Right lobe of liver (tissue), 6 donors: ENCODE data around the gene SLC8A2. TPM values are rescaled to one million over a fixed set of nuclear protein-coding genes. Genes with fewer than 3 reads are reported as not detected.

Experiments used
- ATAC-seq, 4 donors: fragments of 200-7000 bp; cut with Tn5 transposase; one replicate each; pipeline ENCODE4 v1.9.1; 2020; ENCODE audit warnings: mild to moderate bottlenecking in 4 of 4, moderate library complexity in 4 of 4
- DNase-seq, 3 donors: peaks; one replicate each; pipeline ENCODE4 v3.0.0-alpha.2; 2020
- H3K27ac ChIP-seq, 3 donors: fragments of 200-600 bp; one replicate each; pipeline ENCODE4 v1.8.0; 2022
- H3K27me3 ChIP-seq, 2 donors: fragments of 200-600 bp; one replicate each; pipeline ENCODE4 v1.8.0; 2022
- H3K36me3 ChIP-seq, 4 donors: fragments of 200-600 bp; sonication (generic) in 1 of 4; one replicate each; pipeline versions ENCODE4 v1.5.1 to v1.8.0; 2017 to 2022; ENCODE audit warnings: control low read depth in 1 of 4
- H3K4me1 ChIP-seq, 4 donors: fragments of 200-600 bp; sonication (generic) in 1 of 4; one replicate each; pipeline versions ENCODE4 v1.5.1 to v1.8.0; 2017 to 2022; ENCODE audit warnings: control low read depth in 1 of 4
- H3K4me3 ChIP-seq, 3 donors: fragments of 200-600 bp; one replicate each; pipeline ENCODE4 v1.8.0; 2022
- H3K9me3 ChIP-seq, 4 donors: fragments of 200-600 bp; sonication (generic) in 1 of 4; one replicate each; pipeline versions ENCODE4 v1.5.1 to v1.8.0; 2017 to 2022; ENCODE audit warnings: control low read depth in 1 of 4
- POLR2A ChIP-seq: fragments of 450-650 bp; IDR thresholded peaks from one replicate; pipeline ENCODE4 v1.6.1; 2017; ENCODE audit warnings: antibody characterized with exemption, mild to moderate bottlenecking
- WGBS: methylation state at CpG from one replicate; pipeline ENCODE4 v1.1.6; 2018; ENCODE audit warnings: low coverage, low lambda C conversion rate; ENCODE audit not compliant: insufficient coverage; ENCODE audit errors: missing lambda C conversion rate; 5-methylcytosine and 5-hydroxymethylcytosine counted together
- intact Hi-C, 2 donors: fragments of 100-400 bp; cut with DNase I; formaldehyde crosslinking; loops; one replicate each; pipeline versions ENCODE4 v1.11.2 to v1.14.1; 2022
- total RNA-seq, 6 experiments: library from RNA; depleted of rRNA in 2 of 6; stranded (reverse); fragments of >200 nt in 2 of 6; fragmentation: NEBNext Ultra II Directional in 3 of 6; extraction: Animal tissue kit (Norgen Biotek cat#: 25700) in 3 of 6; gene quantifications; one replicate each; pipeline versions ENCODE4 v1.1.0 to v1.2.4, GENCODE V29; 2016 to 2023
- TF ChIP-seq, protein P1 (sequence below), 4 donors: fragments of 200-600 bp in 3 of 4; fragments of 450-650 bp in 1 of 4; IDR thresholded peaks; one replicate each; pipeline versions ENCODE4 v1.5.1 to v1.8.0; 2016 to 2022; ENCODE audit warnings: antibody characterized with exemption in 4 of 4, mild to moderate bottlenecking in 2 of 4
- donor health status: DM: no; HTN: yes; CAD: no.
- donor health status: DM: no; HTN: no; CAD: no.
- donor health status: DM: no; HTN: no; CAD: no.
- donor health status: DM: no; HTN: yes; CAD: no.
- donor health status: DM: no; HTN: yes; CAD: no.

SLC8A2 gene
- total RNA-seq, 6 experiments from 2014 or later: 0.13 TPM; not detected in 5

DNA sequence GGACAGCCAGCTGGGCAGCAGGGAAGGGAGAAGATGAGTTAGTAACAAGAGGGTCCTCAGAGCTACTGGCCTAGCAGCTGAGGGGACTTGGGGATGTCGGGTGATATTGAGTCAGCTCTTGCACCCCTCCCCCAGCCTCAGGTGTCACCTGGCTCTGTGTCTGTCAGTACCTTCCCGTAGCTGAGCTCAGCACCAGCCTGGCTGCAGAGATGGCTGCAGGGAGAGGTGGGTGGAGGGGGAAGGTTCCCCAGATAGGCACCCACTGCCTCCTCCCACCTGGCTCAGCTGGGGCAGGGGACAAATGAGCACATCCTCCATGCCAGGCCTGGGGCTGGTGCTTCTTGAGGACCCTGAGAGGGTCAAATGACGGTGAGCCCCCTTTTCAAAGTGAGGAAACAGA lies 19.2 kb upstream of the SLC8A2 start:
- no peak for DNase-seq
- Histone ChIP-seq H3K4me3 (no peak overlapping the region), H3K36me3 (peaks cover 0 to 50% (median 7%) of the 10 kb centered on the region in 4 donors)

DNA sequence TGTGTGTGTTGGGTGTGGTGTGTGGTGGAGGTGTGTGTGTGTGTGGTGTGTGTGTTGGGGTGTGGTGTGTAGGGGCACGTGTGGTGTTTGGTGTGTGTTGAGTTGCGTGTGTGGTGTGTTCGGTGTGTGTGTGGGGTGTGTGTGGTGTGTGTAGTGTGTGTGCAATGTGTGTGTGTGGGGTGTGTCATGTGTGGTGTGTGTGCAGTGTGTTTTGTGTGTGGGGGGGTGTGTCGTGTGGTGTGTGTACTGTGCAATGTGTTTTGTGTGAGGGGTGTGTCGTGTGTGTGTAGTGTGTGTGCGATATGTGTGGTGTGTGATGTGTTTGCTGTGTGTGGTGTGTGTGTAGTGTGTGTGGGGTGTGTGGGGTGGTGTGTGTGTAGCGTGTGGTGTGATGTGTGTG lies 18.3 kb upstream of the SLC8A2 start:
- Histone ChIP-seq H3K27ac (no peak overlapping the region), H3K27me3 (no peaks in the 10 kb centered on the region), H3K9me3 (no peaks in the 10 kb centered on the region), H3K36me3 (peaks cover 0 to 46% (median 7%) of the 10 kb centered on the region in 4 donors), H3K4me1 (no peaks in the 10 kb centered on the region), H3K4me3 (no peak overlapping the region)
- intact Hi-C loops: no loop called here
- ATAC-seq: no peak
- no peak for DNase-seq
- WGBS: 87% methylated on average over 7 of the region's 7 CpGs
- TF ChIP-seq POLR2A: no peak
- TF ChIP-seq, protein P1, sequence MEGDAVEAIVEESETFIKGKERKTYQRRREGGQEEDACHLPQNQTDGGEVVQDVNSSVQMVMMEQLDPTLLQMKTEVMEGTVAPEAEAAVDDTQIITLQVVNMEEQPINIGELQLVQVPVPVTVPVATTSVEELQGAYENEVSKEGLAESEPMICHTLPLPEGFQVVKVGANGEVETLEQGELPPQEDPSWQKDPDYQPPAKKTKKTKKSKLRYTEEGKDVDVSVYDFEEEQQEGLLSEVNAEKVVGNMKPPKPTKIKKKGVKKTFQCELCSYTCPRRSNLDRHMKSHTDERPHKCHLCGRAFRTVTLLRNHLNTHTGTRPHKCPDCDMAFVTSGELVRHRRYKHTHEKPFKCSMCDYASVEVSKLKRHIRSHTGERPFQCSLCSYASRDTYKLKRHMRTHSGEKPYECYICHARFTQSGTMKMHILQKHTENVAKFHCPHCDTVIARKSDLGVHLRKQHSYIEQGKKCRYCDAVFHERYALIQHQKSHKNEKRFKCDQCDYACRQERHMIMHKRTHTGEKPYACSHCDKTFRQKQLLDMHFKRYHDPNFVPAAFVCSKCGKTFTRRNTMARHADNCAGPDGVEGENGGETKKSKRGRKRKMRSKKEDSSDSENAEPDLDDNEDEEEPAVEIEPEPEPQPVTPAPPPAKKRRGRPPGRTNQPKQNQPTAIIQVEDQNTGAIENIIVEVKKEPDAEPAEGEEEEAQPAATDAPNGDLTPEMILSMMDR (IDR thresholded peaks at IDR 0.05): no peak

More for the DNA sequence above, 19.2 kb upstream of the SLC8A2 start:
- Histone ChIP-seq H3K27ac (no peak overlapping the region), H3K4me1 (no peaks in the 10 kb centered on the region), H3K9me3 (no peaks in the 10 kb centered on the region), H3K27me3 (no peaks in the 10 kb centered on the region)
- no CpG with 5 or more reads among the region's 3 CpGs for whole genome bisulfite sequencing
- intact Hi-C loops: no loop called here
- ATAC-seq: no peak
- no peak for TF ChIP-seq POLR2A
- TF ChIP-seq, protein P1 (IDR thresholded peaks at IDR 0.05): no peak

DNA sequence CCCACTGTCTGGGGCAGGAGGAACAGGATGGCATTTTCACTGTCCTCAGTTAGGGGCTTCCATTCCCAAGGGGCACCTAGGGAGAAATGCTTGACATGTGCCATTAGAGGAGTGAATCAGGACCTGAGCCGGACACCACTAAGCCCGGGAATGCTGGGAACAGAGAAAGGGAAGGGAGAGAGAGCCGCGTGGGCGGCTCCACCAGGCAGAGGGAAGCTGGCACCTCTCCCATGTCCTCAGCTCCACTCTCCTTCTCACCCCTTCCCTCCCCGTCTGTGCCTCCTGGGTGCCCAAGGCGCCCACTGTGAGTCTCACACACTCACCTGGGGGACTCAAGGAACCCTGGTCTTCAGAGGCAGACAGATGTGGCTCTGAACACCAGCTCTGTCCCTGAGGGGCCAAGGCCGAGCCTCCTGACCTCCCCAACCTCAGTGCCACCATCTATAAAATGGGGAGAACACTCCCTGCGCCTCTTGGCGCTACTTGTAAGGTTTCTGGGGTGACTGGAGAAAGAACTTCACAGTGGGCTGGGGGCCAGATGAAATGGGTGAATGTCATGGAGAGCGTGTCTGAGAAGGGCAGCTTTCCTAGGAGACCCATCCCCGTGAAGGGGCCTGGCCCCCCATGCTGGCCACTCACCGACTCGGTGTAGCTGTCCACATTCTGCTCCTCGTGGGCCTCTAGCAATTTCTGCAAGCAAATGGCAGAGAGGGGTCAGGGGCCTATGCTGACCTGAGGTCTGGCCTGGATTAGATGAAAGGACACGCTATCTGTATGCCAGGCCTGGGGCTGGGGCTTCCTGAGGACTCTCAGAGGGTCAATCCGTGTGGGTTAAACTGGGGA lies 17.6 kb upstream of the SLC8A2 start:
- TF ChIP-seq, protein P1 (IDR thresholded peaks at IDR 0.05): no peak
- no peak for TF ChIP-seq POLR2A
- intact Hi-C loops: no loop called here
- Histone ChIP-seq H3K36me3 (peaks cover 0 to 46% (median 7%) of the 10 kb centered on the region in 4 donors), H3K4me1 (no peaks in the 10 kb centered on the region), H3K4me3 (no peak overlapping the region), H3K27ac (no peak overlapping the region), H3K9me3 (no peaks in the 10 kb centered on the region), H3K27me3 (no peaks in the 10 kb centered on the region)
- peak in 1 of 3 donors; percentile 42 for DNase-seq
- WGBS: 74% methylated on average over 7 of the region's 17 CpGs
- ATAC-seq: no peak

DNA sequence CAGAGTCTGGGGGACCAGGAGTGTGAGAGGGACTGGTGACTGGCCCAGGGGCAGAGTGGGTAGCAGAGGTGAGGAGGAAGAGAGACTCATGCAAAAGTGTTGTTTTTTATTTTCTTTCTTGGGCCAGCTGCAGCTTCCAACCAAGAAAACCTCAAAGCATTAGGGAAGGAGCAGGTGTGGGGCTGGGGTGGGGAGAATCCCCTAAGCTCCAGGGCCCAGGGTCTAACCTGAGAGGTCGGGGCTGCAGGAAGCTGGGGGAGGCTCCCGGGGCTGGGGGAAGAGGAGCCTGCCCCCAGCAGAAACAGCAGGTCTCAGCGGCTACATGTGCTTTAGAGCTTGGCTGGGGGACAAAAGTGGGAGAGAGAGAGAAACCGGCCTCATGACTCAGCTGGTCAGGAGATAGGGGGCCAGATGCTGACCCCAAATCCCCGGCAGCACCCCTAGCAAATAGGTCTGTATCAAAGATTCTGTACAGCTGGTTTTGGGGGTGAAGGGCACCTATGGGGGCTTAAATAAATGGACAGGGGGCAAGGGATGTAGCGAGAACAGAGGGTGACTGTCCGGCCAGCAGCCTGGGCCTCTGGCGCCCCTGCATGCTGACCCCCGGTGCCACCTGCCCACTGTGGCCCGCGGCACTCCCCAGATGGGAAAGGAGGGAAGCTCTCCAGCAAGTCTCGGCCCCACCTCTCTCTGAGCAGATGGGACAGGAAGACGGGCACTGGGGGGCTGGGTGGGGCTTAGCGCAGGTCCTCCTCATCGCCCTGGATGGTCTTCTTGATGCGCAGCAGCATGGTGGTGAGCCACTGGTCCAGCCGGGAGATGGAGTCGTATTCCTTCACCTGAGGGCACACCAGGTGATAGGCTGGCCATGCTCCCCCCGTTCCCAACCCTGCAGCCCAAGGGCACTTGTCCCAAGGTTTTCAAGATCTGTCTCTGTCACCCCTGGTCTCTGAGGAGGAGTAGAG lies 16.1 kb upstream of the SLC8A2 start:
- peak in 1 of 3 donors; percentile 36 for DNase-seq
- WGBS: no CpG with 5 or more reads among the region's 19 CpGs

More for the DNA sequence above, 16.1 kb upstream of the SLC8A2 start:
- Histone ChIP-seq H3K36me3 (peaks cover 0 to 35% (median 3%) of the 10 kb centered on the region in 4 donors), H3K27ac (no peak overlapping the region), H3K9me3 (no peaks in the 10 kb centered on the region), H3K4me3 (no peak overlapping the region), H3K4me1 (no peaks in the 10 kb centered on the region), H3K27me3 (no peaks in the 10 kb centered on the region)
- no peak for TF ChIP-seq POLR2A
- TF ChIP-seq, protein P1 (IDR thresholded peaks at IDR 0.05): no peak
- intact Hi-C loops: no loop called here
- ATAC-seq: no peak
